G401.6 (cell line): ENCODE measurements around the gene BGN.
A peak's percentile ranks its signal among the peaks of the same experiment; 100 is the strongest.

Experiments used
- FAIRE-seq: peaks from 2 replicates; lab custom pipeline; 2012; peaks lifted over from hg19 to GRCh38; lab: Jason Lieb, UNC

Gene BGN

GRCh38 chrX:153462291-153462690 lies 32.5 kb upstream of the BGN start:
- no peak for FAIRE-seq

GRCh38 chrX:153463031-153463430 lies 31.7 kb upstream of the BGN start:
- no peak for FAIRE-seq

- FAIRE-seq: no peak
Measured at GRCh38 chrX:153463556-153463955, 31.2 kb upstream of the BGN start.

- FAIRE-seq: no peak
Measured at GRCh38 chrX:153464116-153464515, 30.7 kb upstream of the BGN start.

- no peak for FAIRE-seq
Measured at GRCh38 chrX:153465691-153466380, 28.9 kb upstream of the BGN start.

- no peak for FAIRE-seq
Measured at GRCh38 chrX:153468008-153468580, 26.7 kb upstream of the BGN start.

- no peak for FAIRE-seq
Measured at GRCh38 chrX:153469811-153470410, 24.9 kb upstream of the BGN start.

GRCh38 chrX:153470411-153471363 lies 24.1 kb upstream of the BGN start, which contains the start of gene HAUS7:
Gene HAUS7, minus strand, starts transcription at chrX:153470576. Its CDS starts 19 bp downstream, at chrX:153470557.
- peak; percentile 45 for FAIRE-seq

GRCh38 chrX:153471663-153472280 lies 23.0 kb upstream of the BGN start:
- no peak for FAIRE-seq

- FAIRE-seq: no peak
Measured at GRCh38 chrX:153473126-153473525, 21.7 kb upstream of the BGN start.

- FAIRE-seq: no peak
Measured at GRCh38 chrX:153474266-153474665, 20.5 kb upstream of the BGN start.

- no peak for FAIRE-seq
Measured at GRCh38 chrX:153474718-153475117, 20.1 kb upstream of the BGN start.

GRCh38 chrX:153475271-153475670 lies 19.5 kb upstream of the BGN start:
- FAIRE-seq: no peak

GRCh38 chrX:153475751-153476281 lies 19.0 kb upstream of the BGN start:
- FAIRE-seq: no peak

- FAIRE-seq: no peak
Measured at GRCh38 chrX:153476666-153477363, 18.0 kb upstream of the BGN start.

- no peak for FAIRE-seq
Measured at GRCh38 chrX:153477364-153477857, 17.4 kb upstream of the BGN start.

GRCh38 chrX:153477901-153478300 lies 16.9 kb upstream of the BGN start:
- FAIRE-seq: no peak

- no peak for FAIRE-seq
Measured at GRCh38 chrX:153478746-153479145, 16.0 kb upstream of the BGN start.

- FAIRE-seq: no peak
Measured at GRCh38 chrX:153481043-153481442, 13.7 kb upstream of the BGN start.

GRCh38 chrX:153482376-153483015 lies 12.3 kb upstream of the BGN start:
- FAIRE-seq: no peak
